ENCODE data around the gene TMEM214. TPM values are rescaled to one million over a fixed set of nuclear protein-coding genes. Genes with fewer than 3 reads are reported as not detected.

Gene TMEM214
- total RNA-seq, 2 experiments from 2014 or later, result 38.3 to 41.3 TPM

DNA sequence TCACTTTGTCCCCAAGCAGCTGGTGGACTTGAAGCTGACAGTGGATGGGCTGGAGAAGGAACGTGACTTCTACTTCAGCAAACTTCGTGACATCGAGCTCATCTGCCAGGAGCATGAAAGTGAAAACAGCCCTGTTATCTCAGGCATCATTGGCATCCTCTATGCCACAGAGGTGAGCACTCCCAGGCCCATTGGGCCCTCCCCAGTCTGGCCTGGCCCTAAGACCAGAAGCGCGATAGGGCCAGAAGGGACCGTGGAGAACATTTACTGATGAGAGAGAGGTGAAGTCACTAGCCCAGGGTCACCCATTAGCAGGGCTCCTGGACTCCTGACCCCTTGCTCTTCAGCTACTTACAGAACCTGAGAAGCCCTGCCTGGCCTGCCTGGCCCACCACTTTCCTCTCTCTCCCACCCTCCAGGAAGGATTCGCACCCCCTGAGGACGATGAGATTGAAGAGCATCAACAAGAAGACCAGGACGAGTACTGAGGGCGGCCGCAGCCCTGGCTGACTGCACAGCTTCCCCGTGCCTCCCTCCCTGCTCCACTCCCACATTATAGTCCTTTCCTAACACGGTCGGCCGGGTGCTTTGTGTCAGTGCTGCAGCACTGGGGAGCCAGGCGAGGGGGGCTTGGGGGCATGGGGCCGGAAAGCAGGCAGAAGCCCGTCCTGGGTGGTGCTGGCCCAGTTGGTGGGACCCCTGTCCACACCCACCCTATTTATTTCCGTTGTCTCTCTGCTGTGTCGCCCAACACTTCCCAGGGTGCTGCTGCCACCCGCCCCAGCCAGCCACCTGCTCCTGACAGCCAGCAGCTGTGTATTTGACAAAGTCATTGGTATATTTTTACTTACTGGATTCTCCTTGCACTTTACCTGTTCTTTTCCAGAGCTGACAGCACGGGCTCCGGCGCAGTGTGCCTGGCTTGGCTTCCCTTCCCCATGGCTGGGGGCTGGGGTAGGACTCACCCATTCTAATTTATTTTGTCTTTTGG lies 6.6 kb upstream of the TMEM214 start:
- CTCF ChIA-PET, result interaction anchor here (0.8 to 2.2 kb wide), 5 partner anchors 9 to 254 kb away, joined by 3 to 8 read pairs (median 4); no protein-coding TSS in a partner anchor
- H3K9me3 Mint-ChIP-seq, result no peaks in the 10 kb centered on the region
- intact Hi-C loops (cut with micrococcal nuclease), result no loop called here
- no peak overlapping the region for H3K4me3 Mint-ChIP-seq
- H3K27me3 Mint-ChIP-seq (ENCODE audit: low read depth), result no peaks in the 10 kb centered on the region
- peaks cover 4% of the 10 kb centered on the region for H3K4me1 Mint-ChIP-seq (ENCODE audit: low read depth)
- H3K36me3 Mint-ChIP-seq (ENCODE audit: low read depth), result no peaks in the 10 kb centered on the region
- DNase-seq, result no peak
- no peak overlapping the region for H3K27ac Mint-ChIP-seq

DNA sequence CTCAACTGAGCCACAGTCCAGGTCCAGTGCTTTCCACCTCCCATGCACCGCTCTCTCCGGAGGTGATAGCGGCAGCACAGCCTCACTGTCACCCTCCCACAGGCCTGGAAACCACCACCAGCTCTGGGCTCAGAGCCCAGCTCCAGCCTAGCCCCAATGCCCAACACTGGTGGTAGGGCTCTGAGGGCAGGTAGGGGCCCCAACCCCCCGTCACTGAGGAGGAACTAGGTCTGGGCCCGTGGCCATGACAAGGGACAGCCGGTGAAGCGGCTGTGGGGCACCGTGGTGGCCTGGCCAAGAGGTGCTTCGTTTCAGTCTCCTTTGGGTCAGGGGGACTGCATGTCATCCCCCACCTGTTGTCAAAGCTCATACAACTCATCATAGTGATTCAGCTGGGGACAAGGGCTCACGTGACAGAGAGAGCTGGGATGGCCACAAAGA lies 5.5 kb upstream of the TMEM214 start:
- H3K4me3 Mint-ChIP-seq, result no peak overlapping the region
- intact Hi-C loops (cut with micrococcal nuclease), result no loop called here
- no peak overlapping the region for H3K27ac Mint-ChIP-seq
- no peaks in the 10 kb centered on the region for H3K9me3 Mint-ChIP-seq
- CTCF ChIA-PET, result interaction anchor here (0.9 to 2.2 kb wide), 4 partner anchors 10 to 181 kb away, joined by 3 to 8 read pairs (median 6); no protein-coding TSS in a partner anchor
- no peak for DNase-seq
- H3K4me1 Mint-ChIP-seq (ENCODE audit: low read depth), result peaks cover 14% of the 10 kb centered on the region
- no peaks in the 10 kb centered on the region for H3K27me3 Mint-ChIP-seq (ENCODE audit: low read depth)
- H3K36me3 Mint-ChIP-seq (ENCODE audit: low read depth), result peaks cover 2% of the 10 kb centered on the region

DNA sequence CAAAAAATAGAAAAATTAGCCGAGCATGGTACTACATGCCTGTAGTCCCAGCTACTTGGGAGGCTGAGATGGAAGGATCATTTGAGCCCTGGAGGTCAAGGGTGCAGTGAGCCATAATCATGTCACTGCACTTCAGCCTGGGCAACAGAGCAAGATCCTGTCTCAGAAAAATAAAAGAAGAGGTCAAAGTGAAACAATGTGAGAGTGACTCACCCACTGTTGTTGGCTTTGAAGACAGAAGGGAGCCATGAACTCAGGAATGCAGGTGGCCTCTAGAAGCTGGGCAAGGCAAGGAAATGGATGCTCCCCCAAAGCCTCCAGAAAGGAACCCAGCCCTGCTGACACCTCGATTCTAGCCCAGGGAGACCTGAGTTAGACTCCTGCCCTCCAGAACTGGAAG lies 3.7 kb upstream of the TMEM214 start:
- Mint-ChIP-seq H3K9me3 (no peaks in the 10 kb centered on the region), H3K36me3 (ENCODE audit: low read depth) (peaks cover 4% of the 10 kb centered on the region), H3K27ac (no peak overlapping the region), H3K4me1 (ENCODE audit: low read depth) (peaks cover 23% of the 10 kb centered on the region), H3K4me3 (no peak overlapping the region), H3K27me3 (ENCODE audit: low read depth) (no peaks in the 10 kb centered on the region)
- no peak for DNase-seq
- CTCF ChIA-PET, result interaction anchor here (0.9 kb wide), 1 partner anchor 21 kb away, joined by 5 read pairs; no protein-coding TSS in a partner anchor
- intact Hi-C loops (cut with micrococcal nuclease), result no loop called here

- Mint-ChIP-seq H3K4me3 (peak overlapping the region; percentile 94), H3K36me3 (ENCODE audit: low read depth) (peaks cover 19% of the 10 kb centered on the region), H3K4me1 (ENCODE audit: low read depth) (peaks cover 35% of the 10 kb centered on the region), H3K27me3 (ENCODE audit: low read depth) (no peaks in the 10 kb centered on the region), H3K27ac (peak overlapping the region; percentile 77), H3K9me3 (no peaks in the 10 kb centered on the region)
- CTCF ChIA-PET, result interaction anchor here (0.9 to 1.8 kb wide), 6 partner anchors 12 to 187 kb away, joined by 3 to 6 read pairs (median 4); partner anchors contain the start of gene KHK
- no peak for DNase-seq
- intact Hi-C loops (cut with micrococcal nuclease), result loop anchor here (1.0 to 5.0 kb wide), 3 partner anchors 38 to 249 kb away; partner anchors contain the start of gene OST4
Measured at GRCh38 chr2:27033253-27033852, 588 bp downstream of the TMEM214 start.

- no peaks in the 10 kb centered on the region for H3K9me3 Mint-ChIP-seq
- H3K4me3 Mint-ChIP-seq, result no peak overlapping the region
- H3K4me1 Mint-ChIP-seq (ENCODE audit: low read depth), result peaks cover 26% of the 10 kb centered on the region
- intact Hi-C loops (cut with micrococcal nuclease), result no loop called here
- H3K27me3 Mint-ChIP-seq (ENCODE audit: low read depth), result no peaks in the 10 kb centered on the region
- DNase-seq, result no peak
- H3K27ac Mint-ChIP-seq, result no peak overlapping the region
- CTCF ChIA-PET, result interaction anchor here (0.7 to 1.5 kb wide), 3 partner anchors 21 to 76 kb away, joined by 3 to 6 read pairs (median 4); no protein-coding TSS in a partner anchor
- H3K36me3 Mint-ChIP-seq (ENCODE audit: low read depth), result peaks cover 34% of the 10 kb centered on the region
Measured at GRCh38 chr2:27038012-27038411, 5.2 kb downstream of the TMEM214 start.

DNA sequence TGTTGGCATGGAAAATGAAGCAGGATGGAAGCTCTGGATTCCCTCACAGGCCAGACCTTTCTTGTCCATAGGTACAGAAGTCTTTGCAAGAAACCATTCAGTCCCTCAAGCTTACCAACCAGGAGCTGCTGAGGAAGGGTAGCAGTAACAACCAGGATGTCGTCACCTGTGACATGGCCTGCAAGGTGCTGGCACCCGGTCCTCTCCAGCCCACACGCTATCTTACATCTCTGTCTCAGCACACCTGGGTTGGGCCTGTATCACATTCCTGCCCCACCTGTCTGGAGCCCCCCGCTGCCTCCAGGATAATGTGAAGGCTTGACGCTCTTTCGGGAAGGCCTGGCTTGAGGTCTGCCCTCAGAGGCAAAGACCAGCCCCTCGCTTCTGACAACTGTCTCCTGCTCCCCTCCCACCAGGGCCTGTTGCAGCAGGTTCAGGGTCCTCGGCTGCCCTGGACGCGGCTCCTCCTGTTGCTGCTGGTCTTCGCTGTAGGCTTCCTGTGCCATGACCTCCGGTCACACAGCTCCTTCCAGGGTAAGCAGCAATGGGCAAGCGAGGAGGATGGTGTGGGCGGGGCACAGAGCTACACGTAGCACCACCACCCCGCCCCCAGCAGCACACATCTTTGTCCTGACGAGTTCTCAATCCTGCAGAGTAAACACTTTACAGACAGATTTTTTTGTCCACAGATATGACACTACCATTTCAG lies 6.0 kb downstream of the TMEM214 start:
- intact Hi-C loops (cut with micrococcal nuclease), result no loop called here
- Mint-ChIP-seq H3K27me3 (ENCODE audit: low read depth) (no peaks in the 10 kb centered on the region), H3K4me1 (ENCODE audit: low read depth) (peaks cover 20% of the 10 kb centered on the region), H3K27ac (no peak overlapping the region), H3K4me3 (no peak overlapping the region), H3K36me3 (ENCODE audit: low read depth) (peaks cover 34% of the 10 kb centered on the region), H3K9me3 (no peaks in the 10 kb centered on the region)
- no peak for DNase-seq
- CTCF ChIA-PET, result interaction anchor here (1.5 kb wide), 1 partner anchor 22 kb away, joined by 6 read pairs; no protein-coding TSS in a partner anchor

DNA sequence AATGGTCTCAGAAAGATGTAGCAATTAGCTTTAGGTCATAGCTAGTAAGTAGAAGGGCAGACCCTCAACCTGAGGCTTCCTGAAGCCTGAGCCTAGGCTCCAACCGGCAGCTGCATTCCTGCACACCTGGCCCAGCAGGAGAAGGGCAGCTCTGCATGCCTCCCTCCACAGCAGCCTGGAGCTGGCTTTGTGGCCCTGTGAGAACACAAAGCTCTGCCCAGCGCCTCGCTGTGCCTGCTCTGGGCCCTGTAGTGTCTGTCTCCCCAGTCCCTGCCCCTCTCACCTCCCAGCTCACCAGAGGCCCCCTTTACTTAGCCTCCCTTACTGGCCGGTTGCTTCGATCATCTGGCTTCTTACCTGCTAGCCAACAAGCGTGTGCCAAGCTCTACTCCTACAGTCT lies 6.7 kb downstream of the TMEM214 start:
- no peak for DNase-seq
- H3K36me3 Mint-ChIP-seq (ENCODE audit: low read depth), result peaks cover 30% of the 10 kb centered on the region
- H3K27me3 Mint-ChIP-seq (ENCODE audit: low read depth), result no peaks in the 10 kb centered on the region
- no peak overlapping the region for H3K27ac Mint-ChIP-seq
- peaks cover 13% of the 10 kb centered on the region for H3K4me1 Mint-ChIP-seq (ENCODE audit: low read depth)
- no peak overlapping the region for H3K4me3 Mint-ChIP-seq
- H3K9me3 Mint-ChIP-seq, result no peaks in the 10 kb centered on the region
- CTCF ChIA-PET, result no interaction called here
- intact Hi-C loops (cut with micrococcal nuclease), result no loop called here

DNA sequence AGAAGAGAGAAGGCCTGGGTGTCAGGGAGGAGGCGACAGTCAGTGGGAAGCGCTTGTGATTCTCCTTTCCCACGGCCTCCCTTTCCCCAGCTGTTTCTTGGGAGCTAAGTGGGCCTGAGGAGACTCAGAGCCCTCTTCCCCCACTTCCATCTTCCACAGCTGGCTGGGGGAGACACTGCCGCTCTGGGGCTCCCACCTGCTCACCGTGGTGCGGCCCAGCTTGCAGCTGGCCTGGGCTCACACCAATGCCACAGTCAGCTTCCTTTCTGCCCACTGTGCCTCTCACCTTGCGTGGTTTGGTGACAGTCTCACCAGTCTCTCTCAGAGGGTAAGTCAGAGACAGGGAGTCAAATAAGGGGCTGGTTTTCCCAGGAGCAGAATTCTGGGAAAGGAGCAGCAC lies 7.1 kb downstream of the TMEM214 start:
- Mint-ChIP-seq H3K27ac (no peak overlapping the region), H3K36me3 (ENCODE audit: low read depth) (peaks cover 30% of the 10 kb centered on the region), H3K4me1 (ENCODE audit: low read depth) (peaks cover 9% of the 10 kb centered on the region)

DNA sequence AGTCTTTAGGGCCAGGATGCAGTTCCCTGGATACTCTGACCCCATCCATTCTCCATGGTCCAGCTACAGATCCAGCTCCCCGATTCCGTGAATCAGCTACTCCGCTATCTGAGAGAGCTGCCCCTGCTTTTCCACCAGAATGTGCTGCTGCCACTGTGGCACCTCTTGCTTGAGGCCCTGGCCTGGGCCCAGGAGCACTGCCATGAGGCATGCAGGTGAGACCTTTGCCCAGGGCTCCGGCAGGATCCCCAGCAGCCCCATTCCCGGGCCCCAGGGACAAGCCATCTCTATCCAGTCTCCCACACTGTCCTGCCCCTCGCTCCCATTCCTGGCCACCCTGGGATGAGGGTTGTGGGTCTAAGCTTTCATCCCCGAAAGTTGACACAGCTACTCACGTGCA lies 7.5 kb downstream of the TMEM214 start:
- H3K36me3 Mint-ChIP-seq (ENCODE audit: low read depth), result peaks cover 31% of the 10 kb centered on the region
- H3K27me3 Mint-ChIP-seq (ENCODE audit: low read depth), result no peaks in the 10 kb centered on the region
- intact Hi-C loops (cut with micrococcal nuclease), result no loop called here
- CTCF ChIA-PET, result no interaction called here
- no peak overlapping the region for H3K4me3 Mint-ChIP-seq
- no peaks in the 10 kb centered on the region for H3K9me3 Mint-ChIP-seq
- peaks cover 5% of the 10 kb centered on the region for H3K4me1 Mint-ChIP-seq (ENCODE audit: low read depth)
- no peak for DNase-seq
- no peak overlapping the region for H3K27ac Mint-ChIP-seq

More for the DNA sequence above, 7.1 kb downstream of the TMEM214 start:
- Mint-ChIP-seq H3K27me3 (ENCODE audit: low read depth) (no peaks in the 10 kb centered on the region), H3K4me3 (no peak overlapping the region), H3K9me3 (no peaks in the 10 kb centered on the region)
- intact Hi-C loops (cut with micrococcal nuclease), result no loop called here
- DNase-seq, result no peak
- CTCF ChIA-PET, result no interaction called here

DNA sequence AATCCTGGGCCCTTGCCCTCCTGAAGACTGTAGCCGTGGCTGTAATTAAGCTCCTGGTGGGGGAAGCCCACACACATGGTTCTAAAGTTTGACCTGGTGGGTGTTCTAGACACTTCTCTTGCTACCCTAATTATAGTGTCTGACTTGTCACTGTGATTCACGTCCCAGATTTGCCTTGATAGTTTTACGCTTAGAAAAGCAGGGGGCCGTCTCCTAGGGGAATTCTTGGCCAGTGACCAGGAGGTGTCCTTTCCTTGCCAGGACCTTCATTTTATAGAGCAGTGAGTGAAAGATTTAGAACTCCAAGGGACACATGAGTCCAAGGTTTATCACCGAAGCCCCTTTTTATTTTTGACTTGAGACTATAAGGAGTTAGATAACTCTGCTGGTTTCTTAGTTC lies 9.0 kb downstream of the TMEM214 start:
- intact Hi-C loops (cut with micrococcal nuclease), result no loop called here
- H3K27me3 Mint-ChIP-seq (ENCODE audit: low read depth), result no peaks in the 10 kb centered on the region
- DNase-seq, result no peak
- no peaks in the 10 kb centered on the region for H3K9me3 Mint-ChIP-seq
- H3K27ac Mint-ChIP-seq, result peak overlapping the region; percentile 26
- H3K4me3 Mint-ChIP-seq, result no peak overlapping the region
- CTCF ChIA-PET, result interaction anchor here (1.4 kb wide), 1 partner anchor 80 kb away, joined by 3 read pairs; no protein-coding TSS in a partner anchor
- H3K36me3 Mint-ChIP-seq (ENCODE audit: low read depth), result peaks cover 26% of the 10 kb centered on the region
- H3K4me1 Mint-ChIP-seq (ENCODE audit: low read depth), result peaks cover 5% of the 10 kb centered on the region

- Mint-ChIP-seq H3K4me1 (ENCODE audit: low read depth) (peaks cover 5% of the 10 kb centered on the region), H3K9me3 (no peaks in the 10 kb centered on the region), H3K36me3 (ENCODE audit: low read depth) (peaks cover 23% of the 10 kb centered on the region), H3K27me3 (ENCODE audit: low read depth) (no peaks in the 10 kb centered on the region), H3K4me3 (no peak overlapping the region), H3K27ac (no peak overlapping the region)
- no peak for DNase-seq
- CTCF ChIA-PET, result interaction anchor here (1.4 kb wide), 1 partner anchor 80 kb away, joined by 3 read pairs; no protein-coding TSS in a partner anchor
- intact Hi-C loops (cut with micrococcal nuclease), result no loop called here
Measured at GRCh38 chr2:27042159-27042661, 9.4 kb downstream of the TMEM214 start.
